ENCODE data around the gene FARP1.

Gene FARP1

GRCh38 chr13:98420554-98421175 lies 277.8 kb downstream of the FARP1 start:
- TF ChIP-seq, protein P1, sequence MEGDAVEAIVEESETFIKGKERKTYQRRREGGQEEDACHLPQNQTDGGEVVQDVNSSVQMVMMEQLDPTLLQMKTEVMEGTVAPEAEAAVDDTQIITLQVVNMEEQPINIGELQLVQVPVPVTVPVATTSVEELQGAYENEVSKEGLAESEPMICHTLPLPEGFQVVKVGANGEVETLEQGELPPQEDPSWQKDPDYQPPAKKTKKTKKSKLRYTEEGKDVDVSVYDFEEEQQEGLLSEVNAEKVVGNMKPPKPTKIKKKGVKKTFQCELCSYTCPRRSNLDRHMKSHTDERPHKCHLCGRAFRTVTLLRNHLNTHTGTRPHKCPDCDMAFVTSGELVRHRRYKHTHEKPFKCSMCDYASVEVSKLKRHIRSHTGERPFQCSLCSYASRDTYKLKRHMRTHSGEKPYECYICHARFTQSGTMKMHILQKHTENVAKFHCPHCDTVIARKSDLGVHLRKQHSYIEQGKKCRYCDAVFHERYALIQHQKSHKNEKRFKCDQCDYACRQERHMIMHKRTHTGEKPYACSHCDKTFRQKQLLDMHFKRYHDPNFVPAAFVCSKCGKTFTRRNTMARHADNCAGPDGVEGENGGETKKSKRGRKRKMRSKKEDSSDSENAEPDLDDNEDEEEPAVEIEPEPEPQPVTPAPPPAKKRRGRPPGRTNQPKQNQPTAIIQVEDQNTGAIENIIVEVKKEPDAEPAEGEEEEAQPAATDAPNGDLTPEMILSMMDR (conservative IDR thresholded peaks at IDR 0.05; ENCODE audit: control insufficient read depth, insufficient read depth, low read depth, low read length), result no peak
- no peak overlapping the region for H3K4me3 ChIP-seq (ENCODE audit: control insufficient read depth, low read depth, low read length)
- DNase-seq (ENCODE audit: low read depth), result no peak

DNA sequence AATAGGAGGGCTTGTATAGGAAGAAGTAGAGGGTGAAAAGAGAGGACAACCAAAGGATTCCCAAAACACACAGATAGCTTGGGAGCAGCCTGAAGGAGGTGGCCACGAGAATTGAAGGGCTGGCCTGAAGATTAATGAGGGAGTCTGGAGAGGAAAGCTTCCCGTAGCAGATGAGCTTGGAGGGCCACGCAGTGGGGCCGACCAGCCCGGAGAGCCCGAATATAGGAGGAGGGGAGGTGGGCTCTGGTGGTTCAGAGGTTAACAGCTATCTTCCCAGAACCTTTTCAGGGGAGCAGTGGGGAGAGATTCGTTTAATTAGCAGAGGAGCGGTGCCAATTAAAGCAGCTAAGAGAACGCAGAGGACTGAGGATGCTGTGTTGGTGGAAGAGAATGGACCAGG lies 279.2 kb downstream of the FARP1 start:
- TF ChIP-seq, protein P1 (conservative IDR thresholded peaks at IDR 0.05; ENCODE audit: control insufficient read depth, insufficient read depth, low read depth, low read length), result no peak
- no peak overlapping the region for H3K4me3 ChIP-seq (ENCODE audit: control insufficient read depth, low read depth, low read length)
- no peak for DNase-seq (ENCODE audit: low read depth)

- no peak overlapping the region for H3K4me3 ChIP-seq (ENCODE audit: control insufficient read depth, low read depth, low read length)
- no peak for DNase-seq (ENCODE audit: low read depth)
- TF ChIP-seq, protein P1 (conservative IDR thresholded peaks at IDR 0.05; ENCODE audit: control insufficient read depth, insufficient read depth, low read depth, low read length), result no peak
Observed at GRCh38 chr13:98423417-98423816, 280.5 kb downstream of the FARP1 start.

GRCh38 chr13:98427331-98427995 lies 284.6 kb downstream of the FARP1 start:
- DNase-seq (ENCODE audit: low read depth), result no peak
- TF ChIP-seq, protein P1 (conservative IDR thresholded peaks at IDR 0.05; ENCODE audit: control insufficient read depth, insufficient read depth, low read depth, low read length), result no peak
- no peak overlapping the region for H3K4me3 ChIP-seq (ENCODE audit: control insufficient read depth, low read depth, low read length)

- no peak for DNase-seq (ENCODE audit: low read depth)
- TF ChIP-seq, protein P1 (conservative IDR thresholded peaks at IDR 0.05; ENCODE audit: control insufficient read depth, insufficient read depth, low read depth, low read length), result no peak
- no peak overlapping the region for H3K4me3 ChIP-seq (ENCODE audit: control insufficient read depth, low read depth, low read length)
Observed at GRCh38 chr13:98428256-98428966, 285.5 kb downstream of the FARP1 start.

DNA sequence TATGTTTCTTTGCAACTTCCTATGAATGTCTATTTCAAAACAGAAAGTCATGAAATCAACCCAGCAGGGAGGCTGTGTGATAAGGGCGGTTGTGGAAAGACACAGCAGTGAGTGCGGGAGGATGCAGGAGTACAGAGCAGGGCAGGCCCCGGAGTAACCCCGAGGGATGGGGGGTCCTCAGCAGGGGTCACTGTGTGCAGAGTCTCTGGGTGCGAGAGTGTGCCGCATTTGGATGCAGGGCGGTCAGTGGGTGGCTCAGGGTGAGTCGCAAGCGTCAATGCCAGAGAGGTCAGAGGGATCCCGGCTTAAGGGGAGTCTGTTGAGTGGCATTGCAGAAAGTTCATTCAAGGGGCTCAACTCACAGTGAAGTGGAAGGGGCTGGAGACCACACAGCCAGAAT lies 286.2 kb downstream of the FARP1 start:
- TF ChIP-seq, protein P1 (conservative IDR thresholded peaks at IDR 0.05; ENCODE audit: control insufficient read depth, insufficient read depth, low read depth, low read length), result no peak

More for the DNA sequence above, 286.2 kb downstream of the FARP1 start:
- no peak overlapping the region for H3K4me3 ChIP-seq (ENCODE audit: control insufficient read depth, low read depth, low read length)
- no peak for DNase-seq (ENCODE audit: low read depth)
